CD4-positive, alpha-beta T cell treated with Interleukin-6 for 4 hours (primary cell): ENCODE data around the gene TXLNB.

ENCODE experiments used
- DNase-seq: peaks from one replicate; pipeline ENCODE4 v3.0.0-alpha.2; 2020; ENCODE audit warnings: mixed read lengths

TXLNB gene

GRCh38 chr6:139291813-139292619 is at the start of gene TXLNB:
TSS of gene TXLNB (minus strand) at chr6:139291998. CDS start at chr6:139288899, 3,099 bp downstream.
- peak; percentile 87 for DNase-seq

GRCh38 chr6:139341060-139341459 is 49.3 kb upstream of the TXLNB start:
- DNase-seq = no peak

- DNase-seq = no peak
These were observed 47.0 kb upstream of the TXLNB start for GRCh38 chr6:139338795-139339194.

- no peak for DNase-seq
These were observed 46.0 kb upstream of the TXLNB start for GRCh38 chr6:139337830-139338229.

- no peak for DNase-seq
These were observed 45.2 kb upstream of the TXLNB start for GRCh38 chr6:139337001-139337400.

GRCh38 chr6:139336488-139336887 is 44.7 kb upstream of the TXLNB start:
- peak; percentile 10 for DNase-seq

- DNase-seq = no peak
These were observed 43.8 kb upstream of the TXLNB start for GRCh38 chr6:139335447-139336210.

- no peak for DNase-seq
These were observed 43.1 kb upstream of the TXLNB start for GRCh38 chr6:139334806-139335446.

- DNase-seq = no peak
These were observed 39.2 kb upstream of the TXLNB start for GRCh38 chr6:139330826-139331500.

- DNase-seq = no peak
These were observed 38.5 kb upstream of the TXLNB start for GRCh38 chr6:139330306-139330705.

GRCh38 chr6:139329224-139329623 is 37.4 kb upstream of the TXLNB start:
- DNase-seq = no peak

- no peak for DNase-seq
These were observed 35.2 kb upstream of the TXLNB start for GRCh38 chr6:139327038-139327437.

GRCh38 chr6:139325686-139326085 is 33.9 kb upstream of the TXLNB start:
- DNase-seq = no peak

GRCh38 chr6:139325125-139325524 is 33.3 kb upstream of the TXLNB start:
- DNase-seq = no peak

- DNase-seq = no peak
These were observed 32.4 kb upstream of the TXLNB start for GRCh38 chr6:139324301-139324555.

GRCh38 chr6:139323511-139324300 is 31.9 kb upstream of the TXLNB start:
- peak; percentile 86 for DNase-seq

- DNase-seq = no peak
These were observed 28.3 kb upstream of the TXLNB start for GRCh38 chr6:139320081-139320480.

- no peak for DNase-seq
These were observed 25.0 kb upstream of the TXLNB start for GRCh38 chr6:139316622-139317317.

- DNase-seq = no peak
These were observed 22.2 kb upstream of the TXLNB start for GRCh38 chr6:139313784-139314545.

- no peak for DNase-seq
These were observed 21.4 kb upstream of the TXLNB start for GRCh38 chr6:139313229-139313628.

- no peak for DNase-seq
These were observed 20.0 kb upstream of the TXLNB start for GRCh38 chr6:139311831-139312230.
